Lung (tissue), 12 donors: ENCODE measurements around the gene SLC25A36. TPM values are rescaled to one million over a fixed set of nuclear protein-coding genes. Genes with fewer than 3 reads are reported as not detected.
"Not testable (repeated sequence)": the region's sequence is repeated elsewhere in the genome, so short reads cannot be mapped to it uniquely, and the experiment has no call there.

Source experiments
- ATAC-seq: fragments of 200-7000 bp; cut with Tn5 transposase; one replicate; pipeline ENCODE4 v1.9.1; 2020; ENCODE audit warnings: moderate number of reproducible peaks; ENCODE audit not compliant: insufficient read depth, low FRiP score
- DNase-seq, 3 donors: peaks; one replicate each; pipeline ENCODE4 v3.0.0-alpha.2; 2013 to 2017
- H3K27ac ChIP-seq, 2 donors: one replicate each; pipeline ENCODE4 v1.5.1; 2013; ENCODE audit warnings: mild to moderate bottlenecking in 2 of 2, moderate library complexity in 2 of 2, control low read depth in 1 of 2, inconsistent platforms in 1 of 2, low read depth in 1 of 2, low read length in 1 of 2
- H3K27me3 ChIP-seq, 3 donors: one replicate each; pipeline ENCODE4 v1.5.1; 2013; ENCODE audit warnings: low read length in 2 of 3; ENCODE audit not compliant: control insufficient read depth in 3 of 3, insufficient read depth in 3 of 3
- H3K36me3 ChIP-seq, 4 donors: one replicate each; pipeline ENCODE4 v1.5.1; 2013; ENCODE audit warnings: low read length in 4 of 4, mild to moderate bottlenecking in 1 of 4, moderate library complexity in 1 of 4; ENCODE audit not compliant: control insufficient read depth in 4 of 4, insufficient read depth in 4 of 4
- H3K4me1 ChIP-seq, 5 donors: one replicate each; pipeline ENCODE4 v1.5.1; 2013; ENCODE audit warnings: low read length in 5 of 5, mild to moderate bottlenecking in 2 of 5, moderate library complexity in 1 of 5; ENCODE audit not compliant: control insufficient read depth in 5 of 5, insufficient read depth in 5 of 5
- H3K4me3 ChIP-seq: one replicate; pipeline ENCODE4 v1.5.1; 2013; ENCODE audit warnings: mild to moderate bottlenecking, control low read depth, moderate library complexity
- H3K9ac ChIP-seq, 2 donors: one replicate each; pipeline ENCODE4 v1.5.1; 2013; ENCODE audit warnings: low read length in 2 of 2, control low read depth in 1 of 2; ENCODE audit not compliant: insufficient read depth in 1 of 2
- H3K9me3 ChIP-seq, 4 donors: one replicate each; pipeline ENCODE4 v1.5.1; 2013; ENCODE audit warnings: low read length in 3 of 4, mild to moderate bottlenecking in 1 of 4, moderate library complexity in 1 of 4; ENCODE audit not compliant: control insufficient read depth in 4 of 4, insufficient read depth in 3 of 4
- WGBS, 2 donors: extraction: QIAGEN DNeasy Blood & Tissue Kit; methylation state at CpG; one replicate each; pipeline ENCODE4 v1.1.7; 2013; 5-methylcytosine and 5-hydroxymethylcytosine counted together
- polyA plus RNA-seq, 2 donors: library from polyadenylated mRNA; stranded (reverse); fragments of 200-250 nt; gene quantifications; one replicate each; pipeline ENCODE4 v1.2.1, GENCODE V29; 2013
- total RNA-seq, 2 donors: library from RNA; depleted of rRNA in 1 of 2; stranded (reverse); fragments of >200 nt in 1 of 2; gene quantifications; one replicate each; pipeline ENCODE4 v1.2.1, GENCODE V29; 2014 to 2021
- TF ChIP-seq, protein P1 (sequence below): IDR thresholded peaks from 2 replicates; pipeline ENCODE4 v1.5.1; 2012; ENCODE audit warnings: mild to moderate bottlenecking; ENCODE audit errors: control extremely low read depth, extremely low read depth
- donor health status: control.
- donor health status: control.
- donor health status: Bipolar disorder and iron deficiency.
- donor health status: healthy.
- donor health status: DM: yes; HTN: yes; CAD: no.

SLC25A36 gene
- total and polyA plus RNA-seq, 4 donors = 16.9 to 289 (median 55.2) TPM

DNA sequence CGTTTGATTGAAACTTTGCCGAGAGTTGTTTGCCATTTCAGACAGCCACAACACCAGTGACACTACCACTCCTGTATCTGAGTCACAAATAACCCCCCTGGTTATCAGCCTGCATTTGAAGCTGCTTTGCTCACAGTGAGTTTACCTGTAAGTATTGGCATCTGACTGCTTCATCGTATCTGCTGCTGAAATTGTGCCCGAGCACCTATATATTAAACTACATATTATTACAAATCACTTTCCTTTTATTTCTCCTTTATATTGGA, 70.3 kb downstream of the SLC25A36 start:
- H3K9ac ChIP-seq = no peak overlapping the region
- DNase-seq (no peak), ATAC-seq (no peak)
- TF ChIP-seq, protein P1, sequence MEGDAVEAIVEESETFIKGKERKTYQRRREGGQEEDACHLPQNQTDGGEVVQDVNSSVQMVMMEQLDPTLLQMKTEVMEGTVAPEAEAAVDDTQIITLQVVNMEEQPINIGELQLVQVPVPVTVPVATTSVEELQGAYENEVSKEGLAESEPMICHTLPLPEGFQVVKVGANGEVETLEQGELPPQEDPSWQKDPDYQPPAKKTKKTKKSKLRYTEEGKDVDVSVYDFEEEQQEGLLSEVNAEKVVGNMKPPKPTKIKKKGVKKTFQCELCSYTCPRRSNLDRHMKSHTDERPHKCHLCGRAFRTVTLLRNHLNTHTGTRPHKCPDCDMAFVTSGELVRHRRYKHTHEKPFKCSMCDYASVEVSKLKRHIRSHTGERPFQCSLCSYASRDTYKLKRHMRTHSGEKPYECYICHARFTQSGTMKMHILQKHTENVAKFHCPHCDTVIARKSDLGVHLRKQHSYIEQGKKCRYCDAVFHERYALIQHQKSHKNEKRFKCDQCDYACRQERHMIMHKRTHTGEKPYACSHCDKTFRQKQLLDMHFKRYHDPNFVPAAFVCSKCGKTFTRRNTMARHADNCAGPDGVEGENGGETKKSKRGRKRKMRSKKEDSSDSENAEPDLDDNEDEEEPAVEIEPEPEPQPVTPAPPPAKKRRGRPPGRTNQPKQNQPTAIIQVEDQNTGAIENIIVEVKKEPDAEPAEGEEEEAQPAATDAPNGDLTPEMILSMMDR = no peak
- WGBS, 2 donors = 68 to 73% methylated on average over 4 of the region's 4 CpGs
- peaks cover 0 to 4% (median 0%) of the 10 kb centered on the region in 3 donors for H3K27me3 ChIP-seq
- H3K9me3 ChIP-seq = no peaks in the 10 kb centered on the region
- H3K36me3 ChIP-seq = no peaks in the 10 kb centered on the region
- H3K4me3 ChIP-seq = no peak overlapping the region
- H3K27ac ChIP-seq = no peak overlapping the region
- H3K4me1 ChIP-seq = peaks cover 0 to 3% (median 0%) of the 10 kb centered on the region in 5 donors

- Histone ChIP-seq H3K9me3 (no peaks in the 10 kb centered on the region), H3K9ac (no peak overlapping the region), H3K27ac (no peak overlapping the region), H3K36me3 (no peaks in the 10 kb centered on the region), H3K27me3 (peaks cover 0 to 4% (median 0%) of the 10 kb centered on the region in 3 donors), H3K4me1 (peaks cover 0 to 3% (median 0%) of the 10 kb centered on the region in 5 donors), H3K4me3 (no peak overlapping the region)
- no peak for ATAC-seq
- TF ChIP-seq, protein P1 = no peak
- DNase-seq = no peak
- WGBS, 2 donors = 88 to 96% methylated on average over 2 of the region's 2 CpGs
These were observed 70.9 kb downstream of the SLC25A36 start for GRCh38 chr3:141012571-141012970.

- DNase-seq = no peak
- Histone ChIP-seq H3K9ac (no peak overlapping the region), H3K27ac (no peak overlapping the region), H3K4me3 (no peak overlapping the region), H3K36me3 (no peaks in the 10 kb centered on the region), H3K27me3 (peaks cover 0 to 4% (median 0%) of the 10 kb centered on the region in 3 donors), H3K9me3 (no peaks in the 10 kb centered on the region), H3K4me1 (peaks cover 0 to 3% (median 0%) of the 10 kb centered on the region in 5 donors)
- 89 to 91% methylated on average over 3 of the region's 3 CpGs for WGBS, 2 donors
- ATAC-seq = no peak
- TF ChIP-seq, protein P1 = no peak
These were observed 73.8 kb downstream of the SLC25A36 start for GRCh38 chr3:141015481-141015880.

- 65 to 75% methylated on average over 23 of the region's 23 CpGs for WGBS, 2 donors
- H3K4me1 ChIP-seq, H3K27me3 ChIP-seq, H3K4me3 ChIP-seq, DNase-seq, H3K27ac ChIP-seq, H3K36me3 ChIP-seq, H3K9me3 ChIP-seq, ATAC-seq, H3K9ac ChIP-seq: not testable (repeated sequence)
These were observed 76.0 kb downstream of the SLC25A36 start for GRCh38 chr3:141017366-141018322.
